AG08395 (cell line): Measurements from ENCODE around the gene UNC13B.
A peak's percentile ranks its signal among the peaks of the same experiment; 100 is the strongest.

Experiments used
- DNase-seq: peaks from one replicate; pipeline ENCODE4 v3.0.0; 2012; ENCODE audit warnings: mixed read lengths, low spot score

The UNC13B gene

GRCh38 chr9:35338086-35338485, 176.3 kb downstream of the UNC13B start:
- DNase-seq: no peak

- no peak for DNase-seq
Measured at GRCh38 chr9:35338561-35339274, 176.9 kb downstream of the UNC13B start.

DNA sequence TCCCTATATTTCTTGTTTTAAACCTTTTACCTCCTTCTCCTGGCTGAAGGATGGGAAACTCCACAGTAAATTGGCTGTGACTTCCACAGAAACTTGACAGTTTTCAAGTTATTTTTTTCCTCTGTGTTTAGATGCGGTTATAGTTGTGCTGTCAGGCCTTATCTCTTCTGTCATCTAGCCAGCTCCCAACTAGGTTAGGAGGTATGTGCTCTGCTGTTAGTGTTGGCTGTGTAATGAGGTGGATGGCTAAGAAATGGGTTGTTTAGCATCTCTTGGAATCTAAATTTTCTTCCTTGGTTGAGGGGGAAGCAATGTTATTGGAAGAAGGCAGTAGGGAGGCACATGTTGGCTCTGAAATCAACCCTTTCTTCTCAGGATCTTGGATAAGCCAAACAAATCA, 178.2 kb downstream of the UNC13B start:
- DNase-seq: no peak

- no peak for DNase-seq
Measured at GRCh38 chr9:35341021-35341420, 179.2 kb downstream of the UNC13B start.

GRCh38 chr9:35341585-35341984, 179.8 kb downstream of the UNC13B start:
- peak; percentile 85 for DNase-seq

- DNase-seq: peak; percentile 38
Measured at GRCh38 chr9:35342221-35342958, 180.6 kb downstream of the UNC13B start.

DNA sequence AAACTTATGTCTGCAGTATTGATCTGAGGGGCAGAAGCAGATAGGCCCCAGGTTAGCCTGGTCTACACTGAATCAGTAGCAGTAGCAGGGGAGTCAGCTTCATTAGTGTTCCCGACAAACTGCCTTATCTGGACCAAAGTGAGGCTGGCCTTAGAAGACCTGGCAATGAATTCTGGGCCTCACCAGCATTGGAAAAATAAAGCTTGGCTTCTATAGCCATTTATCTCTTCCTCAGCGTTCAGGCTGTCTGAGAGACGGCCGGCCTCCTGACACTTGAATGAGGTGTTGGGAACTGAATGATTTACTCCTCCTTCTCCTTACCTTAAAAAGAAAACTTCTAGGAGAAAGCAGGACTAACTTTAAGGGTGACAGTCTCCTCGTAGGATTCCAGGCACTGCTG, 186.3 kb downstream of the UNC13B start:
- no peak for DNase-seq

DNA sequence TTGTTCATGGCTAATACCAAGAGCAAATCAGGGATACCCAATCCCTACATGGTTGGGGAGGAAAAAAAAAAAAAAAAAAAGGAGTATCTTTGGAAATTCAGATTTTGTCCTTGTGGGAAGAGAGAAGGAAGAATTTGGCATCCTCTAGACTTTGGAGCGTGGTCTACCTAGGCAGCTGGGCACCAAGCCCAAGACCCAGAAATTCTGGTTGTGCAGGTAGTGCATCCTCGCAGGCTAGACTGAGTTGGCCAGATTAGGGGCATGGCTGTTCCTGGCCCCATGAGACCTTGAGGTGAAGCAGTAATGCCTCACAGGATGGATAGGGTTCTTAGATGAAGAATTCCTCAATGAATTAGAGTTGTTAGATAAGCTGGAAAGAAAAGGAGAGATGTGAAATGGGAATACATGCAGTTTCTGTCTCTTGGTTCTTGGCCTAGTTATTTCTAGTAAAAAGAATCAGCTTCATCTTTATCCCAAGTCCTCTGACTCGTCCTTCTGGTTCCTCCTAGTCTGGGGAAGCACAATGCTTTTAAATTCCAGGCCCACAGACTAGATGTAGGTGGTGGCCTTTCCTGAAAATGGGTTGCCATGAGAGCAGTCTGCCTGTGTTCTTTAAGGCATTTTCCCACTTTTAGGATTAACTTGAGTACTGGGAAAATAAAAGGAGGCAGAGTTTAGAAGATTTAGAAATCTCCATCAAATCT, 187.6 kb downstream of the UNC13B start:
- no peak for DNase-seq

- DNase-seq: no peak
Measured at GRCh38 chr9:35350212-35350611, 188.4 kb downstream of the UNC13B start.

DNA sequence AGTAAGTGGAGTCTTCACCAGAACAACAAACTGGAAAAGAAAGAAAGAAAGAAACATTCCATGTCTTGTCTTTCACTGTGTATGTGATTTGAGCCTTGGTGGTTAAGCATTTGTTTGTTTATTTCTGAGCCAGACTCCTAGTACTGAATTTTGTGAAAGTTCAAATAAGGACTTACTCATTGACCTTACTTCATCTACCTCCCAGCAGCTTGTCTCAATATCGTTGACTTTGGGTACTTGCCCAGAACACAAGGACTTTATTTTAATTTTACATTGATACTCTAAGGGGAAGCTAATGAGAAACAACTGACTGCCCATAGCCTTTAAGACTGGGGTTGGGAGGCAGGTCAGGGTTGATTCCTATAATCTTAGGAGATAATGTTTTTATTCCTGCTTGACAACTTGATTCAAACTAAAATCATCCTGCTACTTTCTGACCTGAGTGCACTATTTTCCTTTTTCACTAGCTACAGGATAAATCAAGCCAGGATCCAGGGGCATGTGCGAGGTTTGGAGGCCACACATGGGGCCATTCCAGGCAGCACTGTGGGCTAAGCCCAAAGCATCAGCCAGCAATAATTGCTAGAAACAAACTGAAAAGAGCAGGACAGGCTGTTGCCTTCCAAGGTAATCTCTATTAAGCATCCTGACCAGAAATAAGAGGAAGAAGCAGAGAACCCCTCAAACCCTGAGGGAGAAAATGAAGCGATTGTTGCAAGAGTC, 189.2 kb downstream of the UNC13B start:
- DNase-seq: no peak

- DNase-seq: no peak
Measured at GRCh38 chr9:35353731-35354365, 192.0 kb downstream of the UNC13B start.

- DNase-seq: no peak
Measured at GRCh38 chr9:35355939-35356338, 194.1 kb downstream of the UNC13B start.

GRCh38 chr9:35357116-35357515, 195.3 kb downstream of the UNC13B start:
- DNase-seq: no peak

DNA sequence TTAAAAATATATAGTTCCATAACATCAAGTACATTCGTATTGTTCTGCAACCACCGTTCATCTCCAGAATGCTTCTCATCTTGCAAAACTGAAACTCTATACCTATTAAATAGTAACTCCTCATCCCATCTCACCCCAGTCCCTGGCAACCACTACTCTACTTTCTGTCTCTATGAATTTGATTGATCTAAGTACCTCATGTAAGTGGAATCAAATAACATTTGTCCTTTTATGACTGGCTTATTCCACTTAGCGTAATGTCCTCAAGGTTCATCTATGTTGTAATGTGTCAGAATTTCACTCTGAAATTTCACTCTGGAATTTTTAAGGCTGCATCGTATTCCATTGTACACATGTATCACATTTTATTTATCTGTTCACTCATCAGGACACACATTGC, 196.0 kb downstream of the UNC13B start:
- DNase-seq: no peak

- DNase-seq: no peak
Measured at GRCh38 chr9:35364817-35365585, 203.2 kb downstream of the UNC13B start.

DNA sequence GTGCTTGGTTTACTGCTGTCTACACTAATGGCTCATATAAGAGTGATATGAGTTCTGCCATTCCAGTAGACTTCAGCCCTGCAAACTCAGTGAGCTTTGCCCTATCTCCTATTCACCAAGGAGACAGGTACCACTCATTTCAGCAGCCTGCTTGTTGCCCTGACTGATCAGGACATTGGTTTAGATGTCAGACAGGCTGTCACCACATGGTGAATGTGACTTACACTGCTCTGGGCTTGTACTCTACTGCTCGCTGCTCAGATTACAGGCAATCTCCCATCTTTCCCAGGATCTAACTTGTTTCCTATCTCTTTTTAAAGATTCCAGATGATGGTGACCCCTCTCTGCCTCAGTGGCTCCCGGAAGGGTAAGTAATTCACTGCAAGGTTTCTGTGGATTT, 204.8 kb downstream of the UNC13B start:
- DNase-seq: no peak

DNA sequence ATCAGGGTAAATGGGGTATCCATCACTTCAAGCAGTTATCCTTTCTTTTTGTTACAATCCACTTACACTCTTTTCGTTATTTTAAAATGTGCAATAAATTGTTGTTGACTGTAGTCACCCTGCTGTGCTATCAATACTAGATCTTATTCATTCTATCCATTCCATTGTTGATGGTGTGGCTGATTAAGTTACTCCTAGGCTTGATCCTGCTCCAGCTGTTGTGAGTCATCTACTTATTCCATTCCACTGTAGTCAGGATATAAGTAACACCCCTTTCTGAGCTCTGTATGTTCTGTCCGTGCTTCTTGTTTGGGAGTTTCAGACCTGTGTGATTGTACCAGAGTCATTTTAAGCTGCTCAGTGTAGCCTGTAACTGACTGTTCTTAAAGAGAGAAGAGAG, 205.6 kb downstream of the UNC13B start:
- peak; percentile 87 for DNase-seq

- no peak for DNase-seq
Measured at GRCh38 chr9:35370241-35370640, 208.4 kb downstream of the UNC13B start.

GRCh38 chr9:35374436-35374835, 212.6 kb downstream of the UNC13B start:
- DNase-seq: no peak

DNA sequence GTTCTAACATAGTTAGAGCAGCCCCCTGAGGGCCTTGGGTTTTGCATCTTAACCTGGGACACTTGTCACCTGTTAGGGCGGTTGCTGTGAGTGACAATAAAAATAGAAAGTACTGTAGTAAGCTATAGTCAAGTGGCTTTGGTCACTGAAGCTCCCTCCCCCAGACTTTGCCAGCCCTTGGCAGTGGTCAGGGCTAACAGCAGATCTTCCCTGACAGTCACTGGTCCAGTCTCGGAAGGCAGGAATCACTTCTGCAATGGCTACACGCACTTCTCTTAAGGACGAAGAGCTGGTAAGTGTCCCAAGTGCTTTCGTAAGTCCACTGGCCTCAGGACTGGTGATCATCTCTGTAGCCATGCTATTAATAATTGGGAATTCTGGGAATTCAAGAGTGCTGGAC, 213.1 kb downstream of the UNC13B start:
- no peak for DNase-seq

GRCh38 chr9:35380039-35380438, 218.2 kb downstream of the UNC13B start:
- no peak for DNase-seq
